Peyer's patch (tissue), 4 donors: ENCODE results near the gene KRTAP10-8.

Source experiments
- POLR2A ChIP-seq, 2 donors: fragments of 450-650 bp; IDR thresholded peaks; one replicate each; pipeline ENCODE4 v1.5.1; 2017; ENCODE audit warnings: antibody characterized with exemption in 2 of 2, mild to moderate bottlenecking in 2 of 2, moderate library complexity in 2 of 2
- TF ChIP-seq, protein P1 (sequence below), 6 experiments: fragments of 450-650 bp in 4 of 6; fragments of 200-600 bp in 2 of 6; sonication (generic) in 1 of 6; IDR thresholded peaks; one replicate each; pipeline ENCODE4 v1.5.1; 2017 to 2019; ENCODE audit warnings: antibody characterized with exemption in 6 of 6, mild to moderate bottlenecking in 3 of 6, moderate library complexity in 1 of 6

DNA sequence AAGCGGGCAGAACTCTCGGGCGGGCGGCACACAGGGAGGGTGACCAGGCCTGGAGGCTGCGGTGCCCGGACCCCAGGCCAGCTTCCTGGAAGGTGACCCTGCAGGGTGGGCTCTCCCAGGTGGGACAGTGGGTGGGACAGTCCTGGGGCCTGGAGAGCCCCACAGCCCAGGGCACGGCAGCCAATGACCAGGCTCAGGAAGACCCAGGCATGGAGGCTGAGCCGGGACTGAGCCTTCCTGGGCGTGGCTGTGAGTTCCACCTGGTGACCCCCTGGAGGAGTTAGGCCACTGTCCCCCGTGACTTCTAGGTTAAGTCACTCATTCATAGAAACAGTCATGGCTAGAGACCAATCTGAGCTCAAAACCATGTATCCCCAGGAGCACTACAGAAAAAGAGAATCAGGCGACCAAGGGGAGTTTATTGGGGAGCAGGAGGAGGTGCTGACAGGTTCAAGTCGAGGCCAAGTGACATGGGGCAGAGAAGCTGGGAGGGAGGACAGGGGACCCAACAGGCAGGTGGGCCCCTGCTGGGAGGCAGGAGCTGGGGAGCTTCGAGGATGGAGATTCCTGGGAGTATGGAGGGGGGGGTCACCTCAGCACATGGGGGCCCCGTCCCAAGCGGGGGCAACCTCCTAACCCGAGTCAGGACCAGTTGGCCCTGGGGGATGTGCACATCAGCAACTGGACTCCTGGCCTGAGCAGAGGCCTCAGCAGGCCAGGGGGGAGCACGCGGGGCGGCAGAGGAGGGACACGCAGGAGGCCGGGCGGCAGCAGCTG, 32.6 kb upstream of the KRTAP10-8 start:
- TF ChIP-seq, protein P1, sequence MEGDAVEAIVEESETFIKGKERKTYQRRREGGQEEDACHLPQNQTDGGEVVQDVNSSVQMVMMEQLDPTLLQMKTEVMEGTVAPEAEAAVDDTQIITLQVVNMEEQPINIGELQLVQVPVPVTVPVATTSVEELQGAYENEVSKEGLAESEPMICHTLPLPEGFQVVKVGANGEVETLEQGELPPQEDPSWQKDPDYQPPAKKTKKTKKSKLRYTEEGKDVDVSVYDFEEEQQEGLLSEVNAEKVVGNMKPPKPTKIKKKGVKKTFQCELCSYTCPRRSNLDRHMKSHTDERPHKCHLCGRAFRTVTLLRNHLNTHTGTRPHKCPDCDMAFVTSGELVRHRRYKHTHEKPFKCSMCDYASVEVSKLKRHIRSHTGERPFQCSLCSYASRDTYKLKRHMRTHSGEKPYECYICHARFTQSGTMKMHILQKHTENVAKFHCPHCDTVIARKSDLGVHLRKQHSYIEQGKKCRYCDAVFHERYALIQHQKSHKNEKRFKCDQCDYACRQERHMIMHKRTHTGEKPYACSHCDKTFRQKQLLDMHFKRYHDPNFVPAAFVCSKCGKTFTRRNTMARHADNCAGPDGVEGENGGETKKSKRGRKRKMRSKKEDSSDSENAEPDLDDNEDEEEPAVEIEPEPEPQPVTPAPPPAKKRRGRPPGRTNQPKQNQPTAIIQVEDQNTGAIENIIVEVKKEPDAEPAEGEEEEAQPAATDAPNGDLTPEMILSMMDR (IDR thresholded peaks at IDR 0.05) = no peak
- TF ChIP-seq POLR2A (IDR thresholded peaks at IDR 0.05) = no peak
